Caki2 (cell line): ENCODE results near the gene CAB39L. TPM values are rescaled to one million over a fixed set of nuclear protein-coding genes. Genes with fewer than 3 reads are reported as not detected.
A peak's percentile ranks its signal among the peaks of the same experiment; 100 is the strongest.

Source experiments
- DNase-seq: peaks from one replicate; pipeline ENCODE4 v3.0.0-alpha.2; 2015; ENCODE audit warnings: low read depth
- in situ Hi-C: cut with HindIII; loops from 2 replicates; pipeline ENCODE4 v1.10.0; 2016; ENCODE audit warnings: low sequenced_read_pairs, low pct_unique_long_range_greater_than_20kb, mixed read lengths
- total RNA-seq: library from RNA; depleted of rRNA; stranded (reverse); fragments of >200 nt; shearing (Covaris generic); gene quantifications from 2 replicates; pipeline ENCODE4 v1.2.3, GENCODE V29; 2014; ENCODE audit warnings: low replicate concordance; rRNA removed

The CAB39L gene
- total RNA-seq: 0.98 and 11.9 TPM in 2 replicates

GRCh38 chr13:49443704-49444523 is at the start of gene CAB39L, which contains the start of gene SETDB2:
TSS of gene CAB39L (minus strand) at chr13:49444064. CDS start at chr13:49382910, 61,154 bp downstream.
TSS of gene SETDB2 (plus strand) at chr13:49444274. CDS start at chr13:49451894, 7,620 bp downstream.
- DNase-seq: peak; percentile 99
- in situ Hi-C loops: no loop called here

GRCh38 chr13:49488563-49488962 is 44.7 kb upstream of the CAB39L start:
- in situ Hi-C loops: no loop called here

DNA sequence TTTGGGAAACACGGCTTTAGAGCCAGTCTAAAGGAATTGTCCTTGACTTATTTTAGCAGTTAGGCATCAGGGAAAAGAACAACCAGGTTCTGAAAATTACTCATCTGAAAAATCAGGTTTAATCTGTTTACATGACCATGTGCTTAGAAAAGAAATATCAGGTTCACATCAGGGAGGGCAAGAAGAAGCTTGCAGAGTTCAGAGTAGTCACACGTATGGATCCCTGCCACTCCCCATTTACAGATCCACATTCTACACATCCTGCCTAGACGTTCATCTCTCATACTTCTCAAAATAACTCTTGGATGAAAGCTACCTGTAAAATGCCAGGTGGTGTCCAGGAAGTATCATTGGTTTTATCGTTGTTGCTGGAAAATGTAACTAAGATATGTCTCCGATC is 37.9 kb upstream of the CAB39L start:
- in situ Hi-C loops: no loop called here
- no peak for DNase-seq

More at GRCh38 chr13:49488563-49488962, 44.7 kb upstream of the CAB39L start:
- no peak for DNase-seq

DNA sequence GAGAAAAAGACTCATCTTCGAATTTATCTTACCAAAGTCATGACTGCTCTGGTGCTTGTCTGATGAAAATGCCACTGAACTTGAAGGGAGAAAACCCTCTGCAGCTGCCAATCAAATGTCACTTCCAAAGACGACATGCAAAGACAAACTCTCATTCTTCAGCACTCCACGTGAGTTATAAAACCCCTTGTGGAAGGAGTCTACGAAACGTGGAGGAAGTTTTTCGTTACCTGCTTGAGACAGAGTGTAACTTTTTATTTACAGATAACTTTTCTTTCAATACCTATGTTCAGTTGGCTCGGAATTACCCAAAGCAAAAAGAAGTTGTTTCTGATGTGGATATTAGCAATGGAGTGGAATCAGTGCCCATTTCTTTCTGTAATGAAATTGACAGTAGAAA is 32.7 kb upstream of the CAB39L start:
- in situ Hi-C loops: no loop called here
- DNase-seq: no peak

- in situ Hi-C loops: no loop called here
- DNase-seq: no peak
Measured at GRCh38 chr13:49472186-49472585, 28.3 kb upstream of the CAB39L start.

GRCh38 chr13:49466292-49466838 is 22.5 kb upstream of the CAB39L start:
- in situ Hi-C loops: no loop called here
- DNase-seq: peak; percentile 10

- no peak for DNase-seq
- in situ Hi-C loops: no loop called here
Measured at GRCh38 chr13:49464621-49465325, 20.9 kb upstream of the CAB39L start.

DNA sequence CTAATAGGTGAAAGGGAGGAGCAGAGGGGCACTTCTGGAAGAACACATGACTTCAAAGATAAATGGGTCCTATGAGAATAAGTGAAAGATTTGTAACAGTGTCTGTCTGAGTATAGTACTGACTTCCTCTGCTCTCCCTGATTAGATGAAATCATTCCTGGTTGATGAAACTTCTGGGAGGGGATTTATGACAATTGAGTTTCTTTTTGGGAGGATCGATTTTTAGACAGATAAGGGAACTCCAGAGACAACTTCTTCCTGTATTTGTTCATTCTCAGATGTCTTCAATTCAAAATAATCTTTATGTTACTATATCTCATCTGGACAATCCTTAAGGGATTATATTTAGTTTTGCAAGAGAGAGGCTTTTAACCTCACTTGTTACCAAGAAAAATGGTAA is 20.2 kb upstream of the CAB39L start:
- no peak for DNase-seq
- in situ Hi-C loops: no loop called here

DNA sequence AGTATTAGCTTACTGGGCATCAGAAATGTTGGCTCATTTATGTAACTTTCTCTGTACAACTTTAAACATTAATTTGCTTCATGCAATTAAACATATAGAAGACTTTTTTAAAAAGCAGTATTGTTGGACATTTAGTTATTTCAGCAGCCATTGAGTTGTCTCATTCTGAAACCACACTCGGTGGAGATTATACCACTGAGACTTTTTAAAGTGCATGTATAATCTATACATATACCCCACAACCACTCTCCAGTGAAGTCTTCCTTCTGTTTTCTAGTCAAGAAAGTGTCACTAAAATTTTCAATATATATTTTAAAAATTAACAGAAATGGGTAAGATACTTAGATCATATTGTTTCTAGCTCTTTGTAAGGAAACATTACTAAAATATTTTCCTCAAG is 15.7 kb upstream of the CAB39L start:
- in situ Hi-C loops: no loop called here
- no peak for DNase-seq

DNA sequence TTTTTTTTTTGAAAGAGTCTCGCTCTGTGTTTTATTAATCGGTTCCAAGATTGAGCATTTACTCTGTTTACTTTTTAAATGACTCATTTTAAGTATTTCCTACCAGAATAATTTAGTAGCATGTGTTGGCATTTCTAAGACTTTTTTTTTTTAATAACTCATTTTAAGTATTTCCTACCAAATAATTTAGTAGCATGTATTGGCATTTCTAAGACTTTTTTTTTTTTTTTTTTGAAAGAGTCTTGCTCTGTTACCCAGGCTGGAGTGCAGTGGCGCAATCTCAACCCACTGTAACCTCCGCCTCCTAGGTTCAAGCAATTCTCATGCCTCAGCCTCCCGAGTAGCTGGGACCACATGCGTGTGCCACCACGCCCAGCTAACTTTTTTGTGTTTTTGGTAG is 13.4 kb upstream of the CAB39L start:
- in situ Hi-C loops: no loop called here
- DNase-seq: no peak

DNA sequence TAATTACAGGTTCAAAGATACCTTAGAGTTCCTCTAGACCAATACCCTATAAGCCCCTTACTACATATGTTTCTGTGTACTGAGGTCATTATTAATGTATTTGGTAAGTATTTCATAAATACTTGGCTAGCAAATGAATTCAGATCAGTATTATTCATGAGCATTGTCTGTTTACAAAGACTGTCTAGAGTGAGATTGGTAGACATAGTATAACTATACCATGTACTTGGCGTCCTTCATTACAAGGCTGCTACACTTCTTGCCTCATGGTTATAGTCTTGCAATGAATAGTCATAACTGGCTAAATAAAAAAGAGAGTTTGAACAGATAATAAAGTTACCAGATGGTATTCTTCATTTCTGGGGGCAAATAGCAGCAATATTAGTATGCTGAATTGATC is 12.3 kb upstream of the CAB39L start:
- no peak for DNase-seq
- in situ Hi-C loops: no loop called here

- in situ Hi-C loops: no loop called here
- no peak for DNase-seq
Measured at GRCh38 chr13:49455007-49455398, 11.1 kb upstream of the CAB39L start.

DNA sequence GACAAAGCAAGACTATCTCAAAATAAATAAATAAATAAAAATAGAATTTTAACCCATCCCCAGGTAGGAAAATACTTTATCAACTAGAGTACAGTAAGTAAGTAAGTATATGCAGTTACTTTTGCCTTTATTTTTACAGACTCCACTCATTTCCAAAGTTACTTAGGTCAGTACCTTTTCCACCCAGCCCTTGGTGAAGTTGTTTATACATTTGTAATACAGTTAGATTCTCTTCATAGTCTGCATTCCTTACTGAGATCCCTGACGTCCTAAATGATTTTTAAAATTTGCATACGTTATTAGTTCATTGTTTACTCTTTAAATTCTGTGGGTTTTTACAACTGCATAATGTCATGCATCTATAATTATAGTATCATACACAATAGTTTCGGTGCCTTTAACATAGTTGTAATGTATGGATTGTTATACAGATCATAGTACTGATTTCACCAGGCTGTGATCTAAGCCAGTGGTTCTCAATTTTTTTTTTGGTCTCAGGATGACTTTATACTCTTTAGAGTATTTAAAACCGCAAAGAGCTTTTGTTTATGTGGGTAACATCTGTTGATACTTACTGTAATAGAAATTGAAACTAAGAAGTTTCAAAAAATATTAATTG is 10.6 kb upstream of the CAB39L start:
- no peak for DNase-seq
- in situ Hi-C loops: no loop called here

- in situ Hi-C loops: no loop called here
- no peak for DNase-seq
Measured at GRCh38 chr13:49453465-49453864, 9.6 kb upstream of the CAB39L start.

DNA sequence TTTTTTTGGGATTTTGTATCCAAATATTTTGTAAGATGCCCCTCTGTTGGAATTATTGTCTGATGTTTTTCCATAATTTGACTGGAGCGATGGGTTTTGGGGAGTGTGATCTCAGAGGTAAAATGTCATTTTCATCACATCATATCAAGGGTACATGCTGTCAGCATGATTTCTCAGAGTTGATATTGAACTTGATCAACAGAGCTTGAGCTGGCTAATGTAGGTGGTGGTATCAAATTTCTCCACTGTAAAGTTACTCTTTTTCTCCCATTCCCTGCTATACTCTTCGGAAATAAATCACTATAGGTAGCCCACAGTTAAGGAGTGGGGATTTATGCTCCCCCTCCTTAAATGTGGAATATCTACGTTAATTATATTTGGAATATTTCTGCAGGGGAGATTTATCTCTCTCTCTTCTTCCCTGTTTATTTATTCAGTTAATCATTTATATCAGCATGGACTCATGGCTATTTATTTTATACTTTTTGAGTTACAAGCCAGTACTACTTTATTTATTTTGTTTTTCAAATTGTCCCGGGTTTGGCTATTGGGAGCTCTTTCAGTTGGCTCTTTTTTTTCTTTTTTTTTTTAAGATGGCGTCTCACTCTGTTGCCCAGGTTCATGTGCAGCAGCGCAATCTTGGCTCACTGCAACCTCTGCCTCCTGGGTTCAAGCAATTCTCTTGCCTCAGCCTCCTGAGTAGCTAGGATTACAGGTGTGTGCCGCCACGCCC is 9.0 kb upstream of the CAB39L start:
- in situ Hi-C loops: no loop called here
- DNase-seq: no peak

GRCh38 chr13:49450105-49450819 is 6.4 kb upstream of the CAB39L start:
- in situ Hi-C loops: no loop called here
- DNase-seq: no peak

GRCh38 chr13:49448753-49449152 is 4.9 kb upstream of the CAB39L start:
- DNase-seq: no peak
- in situ Hi-C loops: no loop called here

DNA sequence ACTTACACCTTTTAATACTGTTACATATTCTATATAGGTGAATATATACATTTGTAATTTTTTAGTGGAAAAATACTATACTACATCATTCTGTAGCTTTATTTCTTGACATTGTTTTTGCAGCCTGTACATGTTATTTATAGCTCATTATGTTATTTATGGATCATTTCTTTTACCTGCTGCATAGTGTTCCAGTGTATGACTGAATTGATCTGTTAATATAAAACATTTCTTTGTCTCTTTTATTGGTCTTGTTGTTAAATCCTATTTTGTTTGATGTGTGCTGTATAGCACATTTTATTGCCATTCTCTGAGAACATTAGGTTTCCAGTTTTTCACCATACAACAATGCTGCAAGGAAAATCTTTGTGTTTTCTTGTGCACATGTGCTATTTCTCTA is 2.6 kb upstream of the CAB39L start:
- no peak for DNase-seq
- in situ Hi-C loops: no loop called here
